Gastroesophageal sphincter (tissue), 4 donors: Measurements from ENCODE around the gene AQP7. TPM values are rescaled to one million over a fixed set of nuclear protein-coding genes. Genes with fewer than 3 reads are reported as not detected.
A peak's percentile ranks its signal among the peaks of the same experiment; 100 is the strongest.

Experiments
- ATAC-seq: fragments of 150-250 bp; one replicate; pipeline ENCODE4 v1.9.1; 2016; ENCODE audit warnings: mild to moderate bottlenecking, moderate library complexity
- H3K27ac ChIP-seq, 4 donors: fragments of 200-600 bp; sonication (generic) in 3 of 4; 1 replicate in 3 of 4; 2 replicates in 1 of 4; pipeline ENCODE4 v1.5.1; 2016 to 2019
- H3K27me3 ChIP-seq: fragments of 200-600 bp; sonication (generic); one replicate; pipeline ENCODE4 v1.5.1; 2019
- H3K36me3 ChIP-seq, 2 donors: fragments of 200-600 bp; sonication (generic); one replicate each; pipeline ENCODE4 v1.5.1; 2019; ENCODE audit warnings: control low read depth in 1 of 2
- H3K4me1 ChIP-seq, 3 donors: fragments of 200-600 bp; sonication (generic); 1 replicate in 2 of 3; 2 replicates in 1 of 3; pipeline ENCODE4 v1.5.1; 2016 to 2019; ENCODE audit warnings: control low read depth in 2 of 3
- H3K4me3 ChIP-seq, 2 donors: fragments of 200-600 bp; sonication (generic); one replicate each; pipeline ENCODE4 v1.5.1; 2019; ENCODE audit warnings: mild to moderate bottlenecking in 1 of 2, moderate library complexity in 1 of 2
- H3K9me3 ChIP-seq, 3 donors: fragments of 200-600 bp; sonication (generic); one replicate each; pipeline ENCODE4 v1.5.1; 2017 to 2019; ENCODE audit warnings: control low read depth in 2 of 3
- EP300 ChIP-seq: sonication (generic); formaldehyde crosslinking; IDR thresholded peaks from one replicate; pipeline ENCODE4 v1.6.1; 2017; ENCODE audit warnings: antibody characterized with exemption, mild to moderate bottlenecking
- POLR2A ChIP-seq, 2 donors: fragments of 450-650 bp; IDR thresholded peaks; one replicate each; pipeline ENCODE4 v1.6.1; 2017; ENCODE audit warnings: antibody characterized with exemption in 2 of 2, mild to moderate bottlenecking in 2 of 2, moderate library complexity in 1 of 2
- POLR2AphosphoS5 ChIP-seq: sonication (generic); formaldehyde crosslinking; IDR thresholded peaks from one replicate; pipeline ENCODE4 v1.6.1; 2017; ENCODE audit warnings: antibody characterized with exemption
- WGBS, 2 donors: methylation state at CpG; one replicate each; pipeline ENCODE4 v1.1.5; 2018; ENCODE audit warnings: low coverage in 1 of 2; 5-methylcytosine and 5-hydroxymethylcytosine counted together
- total RNA-seq, 4 donors: library from RNA; depleted of rRNA; stranded (reverse); fragments of >200 nt; gene quantifications; one replicate each; pipeline ENCODE4 v1.1.0, GENCODE V29; 2016
- TF ChIP-seq, protein P1 (sequence below), 4 experiments: fragments of 200-600 bp in 2 of 4; fragments of 450-650 bp in 2 of 4; sonication (generic) in 1 of 4; IDR thresholded peaks; one replicate each; pipeline ENCODE4 v1.5.1; 2017 to 2019; ENCODE audit warnings: antibody characterized with exemption in 4 of 4, mild to moderate bottlenecking in 2 of 4, moderate library complexity in 2 of 4

The AQP7 gene
- total RNA-seq, 4 donors from 2014 or later = 1.2 to 2.0 (median 1.6) TPM

- Histone ChIP-seq H3K9me3 (no peaks in the 10 kb centered on the region), H3K27me3 (peaks cover 6% of the 10 kb centered on the region), H3K4me1 (peaks cover 0 to 11% (median 0%) of the 10 kb centered on the region in 3 donors), H3K27ac (no peak overlapping the region), H3K36me3 (no peaks in the 10 kb centered on the region), H3K4me3 (no peak overlapping the region)
- no peak for TF ChIP-seq POLR2A (IDR thresholded peaks at IDR 0.05)
- TF ChIP-seq, protein P1, sequence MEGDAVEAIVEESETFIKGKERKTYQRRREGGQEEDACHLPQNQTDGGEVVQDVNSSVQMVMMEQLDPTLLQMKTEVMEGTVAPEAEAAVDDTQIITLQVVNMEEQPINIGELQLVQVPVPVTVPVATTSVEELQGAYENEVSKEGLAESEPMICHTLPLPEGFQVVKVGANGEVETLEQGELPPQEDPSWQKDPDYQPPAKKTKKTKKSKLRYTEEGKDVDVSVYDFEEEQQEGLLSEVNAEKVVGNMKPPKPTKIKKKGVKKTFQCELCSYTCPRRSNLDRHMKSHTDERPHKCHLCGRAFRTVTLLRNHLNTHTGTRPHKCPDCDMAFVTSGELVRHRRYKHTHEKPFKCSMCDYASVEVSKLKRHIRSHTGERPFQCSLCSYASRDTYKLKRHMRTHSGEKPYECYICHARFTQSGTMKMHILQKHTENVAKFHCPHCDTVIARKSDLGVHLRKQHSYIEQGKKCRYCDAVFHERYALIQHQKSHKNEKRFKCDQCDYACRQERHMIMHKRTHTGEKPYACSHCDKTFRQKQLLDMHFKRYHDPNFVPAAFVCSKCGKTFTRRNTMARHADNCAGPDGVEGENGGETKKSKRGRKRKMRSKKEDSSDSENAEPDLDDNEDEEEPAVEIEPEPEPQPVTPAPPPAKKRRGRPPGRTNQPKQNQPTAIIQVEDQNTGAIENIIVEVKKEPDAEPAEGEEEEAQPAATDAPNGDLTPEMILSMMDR (IDR thresholded peaks at IDR 0.05) = peak in 3 of 4 experiments; percentile 70 to 81 (median 74)
- WGBS, 2 donors = 20 to 23% methylated on average over 1 to 9 of the region's 9 CpGs
- ATAC-seq = peak; percentile 54
These were observed 13.2 kb upstream of the AQP7 start for GRCh38 chr9:33415501-33416038.

DNA sequence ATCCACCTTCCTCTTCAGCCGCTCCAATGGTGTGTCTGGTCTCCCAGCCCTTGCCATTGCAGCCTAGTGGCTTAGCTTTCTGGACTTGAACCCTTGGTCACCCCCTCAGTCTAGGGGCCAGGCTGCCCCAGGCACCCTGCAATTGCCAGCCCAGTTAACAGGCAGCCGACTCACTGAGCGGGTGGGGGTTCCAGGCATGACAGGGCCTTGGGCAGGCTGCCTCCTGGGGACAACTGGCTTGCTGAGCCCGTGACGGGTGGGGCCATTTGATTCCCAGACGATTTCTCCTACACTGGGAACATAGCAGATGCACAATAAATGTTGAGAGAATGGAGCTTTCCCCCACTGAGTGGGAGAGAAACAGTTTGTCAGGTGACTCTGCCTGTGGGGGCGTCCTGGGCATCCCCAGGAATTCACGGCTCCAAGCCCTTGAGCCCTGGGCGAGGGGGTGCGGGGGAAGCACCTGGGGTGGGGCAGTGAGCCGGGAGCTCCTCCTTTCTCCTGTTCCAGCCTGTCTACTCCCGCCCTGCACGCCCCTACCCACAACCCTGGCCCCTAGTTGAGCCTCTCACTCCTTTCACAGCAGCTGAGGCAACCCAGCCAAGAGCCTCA lies 12.6 kb upstream of the AQP7 start:
- TF ChIP-seq, protein P1 (IDR thresholded peaks at IDR 0.05) = no peak
- TF ChIP-seq POLR2A (IDR thresholded peaks at IDR 0.05) (no peak), EP300 (no peak), POLR2AphosphoS5 (no peak)
- no peaks in the 10 kb centered on the region for H3K36me3 ChIP-seq
- peaks cover 0 to 11% (median 0%) of the 10 kb centered on the region in 3 donors for H3K4me1 ChIP-seq
- WGBS, 2 donors = 53% methylated on average over 2 of the region's 13 CpGs; no CpG with 5 or more reads in 1 of the 2 donors
- no peaks in the 10 kb centered on the region for H3K9me3 ChIP-seq
- no peak overlapping the region for H3K4me3 ChIP-seq
- H3K27me3 ChIP-seq = peaks cover 6% of the 10 kb centered on the region
- ATAC-seq = peak; percentile 27
- no peak overlapping the region for H3K27ac ChIP-seq

- no peaks in the 10 kb centered on the region for H3K9me3 ChIP-seq
- no peak overlapping the region for H3K4me3 ChIP-seq
- H3K4me1 ChIP-seq = peaks cover 0 to 11% (median 0%) of the 10 kb centered on the region in 3 donors
- H3K27me3 ChIP-seq = peaks cover 6% of the 10 kb centered on the region
- TF ChIP-seq, protein P1 (IDR thresholded peaks at IDR 0.05) = no peak
- TF ChIP-seq POLR2A (IDR thresholded peaks at IDR 0.05) (no peak), POLR2AphosphoS5 (no peak), EP300 (no peak)
- H3K36me3 ChIP-seq = no peaks in the 10 kb centered on the region
- no peak overlapping the region for H3K27ac ChIP-seq
- no peak for ATAC-seq
- 26 to 34% methylated on average over 2 to 3 of the region's 3 CpGs for WGBS, 2 donors
These were observed 11.9 kb upstream of the AQP7 start for GRCh38 chr9:33414268-33414667.

GRCh38 chr9:33408087-33408486 lies 5.7 kb upstream of the AQP7 start:
- no peak for ATAC-seq
- WGBS, 2 donors = no CpG with 5 or more reads among the region's 5 CpGs
- H3K27ac ChIP-seq = no peak overlapping the region

More at GRCh38 chr9:33408087-33408486, 5.7 kb upstream of the AQP7 start:
- Histone ChIP-seq H3K4me1 (peaks cover 0 to 7% (median 2%) of the 10 kb centered on the region in 3 donors), H3K27me3 (no peaks in the 10 kb centered on the region), H3K9me3 (no peaks in the 10 kb centered on the region), H3K4me3 (no peak overlapping the region), H3K36me3 (no peaks in the 10 kb centered on the region)
- TF ChIP-seq POLR2AphosphoS5 (no peak), EP300 (no peak), POLR2A (IDR thresholded peaks at IDR 0.05) (no peak)
- TF ChIP-seq, protein P1 (IDR thresholded peaks at IDR 0.05) = no peak
